ENCODE results near the gene MEGF9. TPM values are rescaled to one million over a fixed set of nuclear protein-coding genes. Genes with fewer than 3 reads are reported as not detected.

MEGF9 gene
- total and polyA plus RNA-seq, 2 of the 13 experiments (the other 11 are each of a cell fraction or from before 2014, with no cell fraction given), result 3.1 to 3.3 TPM

- no peak for TF ChIP-seq ATF3 (CRISPR knock-in tag; IDR thresholded peaks at IDR 0.05)
- TF ChIP-seq HCFC1 (IDR thresholded peaks at IDR 0.05; ENCODE audit: low read depth, low read length), result no peak
- TF ChIP-seq, protein P1, sequence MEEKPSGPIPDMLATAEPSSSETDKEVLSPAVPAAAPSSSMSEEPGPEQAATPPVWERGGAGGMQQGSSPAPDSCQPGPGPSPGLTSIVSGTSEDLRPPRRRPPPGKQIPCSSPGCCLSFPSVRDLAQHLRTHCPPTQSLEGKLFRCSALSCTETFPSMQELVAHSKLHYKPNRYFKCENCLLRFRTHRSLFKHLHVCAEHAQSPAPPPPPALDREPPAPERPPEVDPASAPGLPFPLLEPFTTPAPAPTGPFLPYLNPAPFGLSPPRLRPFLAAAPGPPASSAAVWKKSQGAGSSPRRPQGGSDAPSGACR (CRISPR knock-in tag; IDR thresholded peaks at IDR 0.05), result no peak
- TF ChIP-seq CBX1 (IDR thresholded peaks at IDR 0.05; ENCODE audit: low read depth), result no peak
- TF ChIP-seq REPIN1 (CRISPR knock-in tag; IDR thresholded peaks at IDR 0.05; ENCODE audit: borderline replicate concordance, low read depth), result 0 out of 2 replicates have a peak, but pooled peaks have one; percentile 33
- TF ChIP-seq ZFP36L1 (CRISPR knock-in tag; IDR thresholded peaks at IDR 0.05), result no peak
- TF ChIP-seq POLR2AphosphoS2 (IDR thresholded peaks at IDR 0.05; ENCODE audit: low read depth, low read length), result no peak
- TF ChIP-seq PHF21A (CRISPR knock-in tag; IDR thresholded peaks at IDR 0.05), result 0 out of 2 replicates have a peak, but pooled peaks have one; percentile 36
- TF ChIP-seq FOXK1 (CRISPR knock-in tag; IDR thresholded peaks at IDR 0.05; ENCODE audit: borderline replicate concordance, low read depth), result peak; percentile 71; the same call in 1 of the 2 replicates
- no peak for TF ChIP-seq ZNF577 (CRISPR knock-in tag; IDR thresholded peaks at IDR 0.05; ENCODE audit: borderline replicate concordance, low read depth)
- TF ChIP-seq, protein P2, sequence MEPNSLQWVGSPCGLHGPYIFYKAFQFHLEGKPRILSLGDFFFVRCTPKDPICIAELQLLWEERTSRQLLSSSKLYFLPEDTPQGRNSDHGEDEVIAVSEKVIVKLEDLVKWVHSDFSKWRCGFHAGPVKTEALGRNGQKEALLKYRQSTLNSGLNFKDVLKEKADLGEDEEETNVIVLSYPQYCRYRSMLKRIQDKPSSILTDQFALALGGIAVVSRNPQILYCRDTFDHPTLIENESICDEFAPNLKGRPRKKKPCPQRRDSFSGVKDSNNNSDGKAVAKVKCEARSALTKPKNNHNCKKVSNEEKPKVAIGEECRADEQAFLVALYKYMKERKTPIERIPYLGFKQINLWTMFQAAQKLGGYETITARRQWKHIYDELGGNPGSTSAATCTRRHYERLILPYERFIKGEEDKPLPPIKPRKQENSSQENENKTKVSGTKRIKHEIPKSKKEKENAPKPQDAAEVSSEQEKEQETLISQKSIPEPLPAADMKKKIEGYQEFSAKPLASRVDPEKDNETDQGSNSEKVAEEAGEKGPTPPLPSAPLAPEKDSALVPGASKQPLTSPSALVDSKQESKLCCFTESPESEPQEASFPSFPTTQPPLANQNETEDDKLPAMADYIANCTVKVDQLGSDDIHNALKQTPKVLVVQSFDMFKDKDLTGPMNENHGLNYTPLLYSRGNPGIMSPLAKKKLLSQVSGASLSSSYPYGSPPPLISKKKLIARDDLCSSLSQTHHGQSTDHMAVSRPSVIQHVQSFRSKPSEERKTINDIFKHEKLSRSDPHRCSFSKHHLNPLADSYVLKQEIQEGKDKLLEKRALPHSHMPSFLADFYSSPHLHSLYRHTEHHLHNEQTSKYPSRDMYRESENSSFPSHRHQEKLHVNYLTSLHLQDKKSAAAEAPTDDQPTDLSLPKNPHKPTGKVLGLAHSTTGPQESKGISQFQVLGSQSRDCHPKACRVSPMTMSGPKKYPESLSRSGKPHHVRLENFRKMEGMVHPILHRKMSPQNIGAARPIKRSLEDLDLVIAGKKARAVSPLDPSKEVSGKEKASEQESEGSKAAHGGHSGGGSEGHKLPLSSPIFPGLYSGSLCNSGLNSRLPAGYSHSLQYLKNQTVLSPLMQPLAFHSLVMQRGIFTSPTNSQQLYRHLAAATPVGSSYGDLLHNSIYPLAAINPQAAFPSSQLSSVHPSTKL (CRISPR knock-in tag; IDR thresholded peaks at IDR 0.05), result peak; percentile 90
- TF ChIP-seq SRSF1 (optimal IDR thresholded peaks at IDR 0.05; ENCODE audit: low read depth, low read length), result no peak
- TF ChIP-seq NR2F6 (IDR thresholded peaks at IDR 0.05), result peak; percentile 40; the same call in 1 of the 2 replicates
- TF ChIP-seq NR2F6 (CRISPR knock-in tag; IDR thresholded peaks at IDR 0.05), result no peak
- no peak for TF ChIP-seq ZNF709 (CRISPR knock-in tag; IDR thresholded peaks at IDR 0.05)
- TF ChIP-seq, protein P3, sequence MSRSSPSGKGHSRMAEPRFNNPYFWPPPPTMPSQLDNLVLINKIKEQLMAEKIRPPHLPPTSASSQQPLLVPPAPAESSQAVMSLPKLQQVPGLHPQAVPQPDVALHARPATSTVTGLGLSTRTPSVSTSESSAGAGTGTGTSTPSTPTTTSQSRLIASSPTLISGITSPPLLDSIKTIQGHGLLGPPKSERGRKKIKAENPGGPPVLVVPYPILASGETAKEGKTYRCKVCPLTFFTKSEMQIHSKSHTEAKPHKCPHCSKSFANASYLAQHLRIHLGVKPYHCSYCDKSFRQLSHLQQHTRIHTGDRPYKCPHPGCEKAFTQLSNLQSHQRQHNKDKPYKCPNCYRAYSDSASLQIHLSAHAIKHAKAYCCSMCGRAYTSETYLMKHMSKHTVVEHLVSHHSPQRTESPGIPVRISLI (CRISPR knock-in tag; IDR thresholded peaks at IDR 0.05; ENCODE audit: borderline replicate concordance), result no peak; the same call in 1 of the 2 replicates
- TF ChIP-seq MTERF4 (CRISPR knock-in tag; IDR thresholded peaks at IDR 0.05), result no peak
- no peak for TF ChIP-seq CERS6 (CRISPR knock-in tag; IDR thresholded peaks at IDR 0.05)
- TF ChIP-seq ZNF737 (CRISPR knock-in tag; IDR thresholded peaks at IDR 0.05; ENCODE audit: borderline replicate concordance), result no peak
- TF ChIP-seq NCOA5 (CRISPR knock-in tag; IDR thresholded peaks at IDR 0.05), result no peak
- peak; percentile 89 for TF ChIP-seq NCOA2 (CRISPR knock-in tag; IDR thresholded peaks at IDR 0.05)
- no peak for TF ChIP-seq KLF15 (CRISPR knock-in tag; IDR thresholded peaks at IDR 0.05; ENCODE audit: borderline replicate concordance)
- TF ChIP-seq SNRNP70 (IDR thresholded peaks at IDR 0.05; ENCODE audit: low read depth, low read length), result no peak
Observed at GRCh38 chr9:120735415-120736126, 21.3 kb upstream of the MEGF9 start (continued).
